CD4-positive, alpha-beta T cell treated with Interleukin-6 at 100 ng/mL for 8 hours (primary cell): ENCODE results near the gene PDCD5.
"Not testable (repeated sequence)": the region's sequence is repeated elsewhere in the genome, so short reads cannot be mapped to it uniquely, and the experiment has no call there.

Source experiments
- DNase-seq: peaks from one replicate; pipeline ENCODE4 v3.0.0-alpha.2; 2020; ENCODE audit warnings: mixed read lengths, low spot score

PDCD5 gene

GRCh38 chr19:32580353-32580900 is 563 bp upstream of the PDCD5 start:
- no peak for DNase-seq

- DNase-seq: no peak
Measured at GRCh38 chr19:32581705-32582179, 752 bp downstream of the PDCD5 start.

GRCh38 chr19:32587747-32588504 is 6.9 kb downstream of the PDCD5 start:
- DNase-seq: not testable (repeated sequence)

GRCh38 chr19:32594021-32594420 is 13.0 kb downstream of the PDCD5 start:
- DNase-seq: no peak

- no peak for DNase-seq
Measured at GRCh38 chr19:32595491-32595890, 14.5 kb downstream of the PDCD5 start.

- DNase-seq: no peak
Measured at GRCh38 chr19:32598022-32598421, 17.0 kb downstream of the PDCD5 start.

GRCh38 chr19:32599258-32599657 is 18.3 kb downstream of the PDCD5 start:
- no peak for DNase-seq

GRCh38 chr19:32599736-32600157 is 18.8 kb downstream of the PDCD5 start:
- DNase-seq: peak; percentile 61

- DNase-seq: no peak
Measured at GRCh38 chr19:32603961-32604360, 23.0 kb downstream of the PDCD5 start.

- DNase-seq: no peak
Measured at GRCh38 chr19:32605544-32605943, 24.6 kb downstream of the PDCD5 start.

- DNase-seq: no peak
Measured at GRCh38 chr19:32606289-32606688, 25.3 kb downstream of the PDCD5 start.

- DNase-seq: no peak
Measured at GRCh38 chr19:32607479-32607878, 26.5 kb downstream of the PDCD5 start.

- DNase-seq: no peak
Measured at GRCh38 chr19:32611161-32611560, 30.2 kb downstream of the PDCD5 start.

GRCh38 chr19:32613008-32613407 is 32.0 kb downstream of the PDCD5 start:
- DNase-seq: no peak

GRCh38 chr19:32614916-32615315 is 33.9 kb downstream of the PDCD5 start:
- DNase-seq: no peak

- no peak for DNase-seq
Measured at GRCh38 chr19:32615569-32615968, 34.6 kb downstream of the PDCD5 start.

GRCh38 chr19:32619051-32619685 is 38.2 kb downstream of the PDCD5 start:
- DNase-seq: no peak

GRCh38 chr19:32622002-32622401 is 41.0 kb downstream of the PDCD5 start:
- DNase-seq: no peak

GRCh38 chr19:32624410-32624809 is 43.4 kb downstream of the PDCD5 start:
- DNase-seq: no peak

- no peak for DNase-seq
Measured at GRCh38 chr19:32626969-32627368, 46.0 kb downstream of the PDCD5 start.

- no peak for DNase-seq
Measured at GRCh38 chr19:32627714-32628270, 46.8 kb downstream of the PDCD5 start.

- DNase-seq: no peak
Measured at GRCh38 chr19:32630338-32630737, 49.3 kb downstream of the PDCD5 start.

- DNase-seq: no peak
Measured at GRCh38 chr19:32631381-32631780, 50.4 kb downstream of the PDCD5 start.
